NCI-H1694 (cell line): ENCODE data around the gene NBEAL2.

ENCODE experiments used
- DNase-seq: peaks from one replicate; lab custom pipeline; 2025; lab: John Stamatoyannopoulos, UW

The NBEAL2 gene

DNA sequence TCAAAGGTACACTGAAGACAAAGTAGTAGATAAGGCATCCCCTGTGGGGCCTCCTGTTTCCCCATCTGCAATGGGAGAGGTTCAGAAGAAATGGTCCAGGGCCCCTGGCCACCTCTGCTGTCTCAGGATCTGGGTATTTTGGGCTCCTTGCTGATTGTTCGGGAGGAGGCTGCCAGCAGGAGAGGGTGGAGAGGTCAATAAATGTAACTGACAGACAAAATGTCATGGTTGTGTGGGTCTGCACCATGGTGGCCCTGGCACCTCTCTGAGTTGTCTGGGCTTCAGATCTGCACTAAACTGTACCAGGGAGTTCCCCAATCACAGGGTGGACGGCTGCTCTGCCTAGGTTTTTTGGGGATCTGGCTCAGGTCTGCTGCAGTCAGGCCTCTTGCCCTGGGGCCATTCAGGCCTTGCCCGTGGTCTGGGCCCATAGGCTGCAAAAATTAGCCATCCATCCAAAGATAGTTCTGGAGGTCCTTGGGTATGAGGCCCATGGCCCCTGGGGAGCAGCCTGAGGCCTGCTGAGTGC is 7.4 kb downstream of the NBEAL2 start:
- DNase-seq, result no peak

DNA sequence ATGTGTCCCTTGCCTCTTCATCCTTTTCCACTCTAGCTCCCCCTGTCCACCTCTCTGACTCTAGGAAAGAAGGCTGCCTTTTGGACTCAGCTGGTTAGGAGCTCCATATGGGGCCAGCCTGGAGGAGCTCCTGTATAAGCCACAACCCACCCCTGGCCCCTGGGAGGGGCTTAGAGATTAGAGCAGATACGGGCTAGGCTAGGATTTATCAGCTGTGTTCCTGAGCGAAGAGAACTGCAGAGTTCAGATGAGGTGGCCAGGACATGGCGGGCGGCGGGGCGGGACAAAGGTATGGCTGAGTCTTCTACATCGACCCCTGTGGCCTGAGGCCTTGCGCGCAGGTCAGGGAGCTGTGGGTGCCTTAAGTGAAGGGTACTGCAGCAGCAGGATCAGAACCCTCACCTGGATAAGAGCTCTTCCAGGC is 7.9 kb downstream of the NBEAL2 start:
- DNase-seq, result no peak

DNA sequence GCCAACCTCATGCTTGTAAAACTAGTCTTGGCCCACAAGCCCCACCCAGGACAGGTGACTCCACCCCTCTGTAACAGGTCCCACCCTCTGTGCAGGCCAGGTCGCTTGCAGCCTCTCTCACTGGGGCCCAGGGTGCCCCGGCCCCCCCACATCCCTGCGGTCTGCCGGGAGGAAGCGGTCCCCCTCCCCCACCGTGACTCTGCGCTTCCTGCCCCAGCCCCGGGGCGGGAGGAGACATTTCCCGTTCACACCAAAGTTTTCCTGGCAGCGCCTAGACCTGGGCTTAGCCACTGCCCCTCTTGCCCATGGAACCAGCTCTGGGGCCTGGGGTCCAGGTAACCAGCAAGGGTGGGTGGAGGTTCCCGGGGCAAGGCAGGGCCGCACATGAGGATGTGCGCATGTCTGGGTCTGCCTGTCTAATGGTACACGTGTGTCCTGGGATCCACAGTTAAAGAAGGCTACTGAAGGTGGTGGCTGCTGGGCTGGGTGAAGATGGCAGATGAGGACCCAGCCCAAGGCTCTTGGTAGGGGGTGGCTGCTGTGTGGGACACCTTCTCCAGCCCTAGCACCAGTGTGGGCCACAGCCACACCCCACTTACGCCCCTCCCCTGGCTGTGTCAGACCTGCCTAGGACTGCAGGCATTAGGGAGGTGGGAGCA is 8.4 kb downstream of the NBEAL2 start:
- no peak for DNase-seq

DNA sequence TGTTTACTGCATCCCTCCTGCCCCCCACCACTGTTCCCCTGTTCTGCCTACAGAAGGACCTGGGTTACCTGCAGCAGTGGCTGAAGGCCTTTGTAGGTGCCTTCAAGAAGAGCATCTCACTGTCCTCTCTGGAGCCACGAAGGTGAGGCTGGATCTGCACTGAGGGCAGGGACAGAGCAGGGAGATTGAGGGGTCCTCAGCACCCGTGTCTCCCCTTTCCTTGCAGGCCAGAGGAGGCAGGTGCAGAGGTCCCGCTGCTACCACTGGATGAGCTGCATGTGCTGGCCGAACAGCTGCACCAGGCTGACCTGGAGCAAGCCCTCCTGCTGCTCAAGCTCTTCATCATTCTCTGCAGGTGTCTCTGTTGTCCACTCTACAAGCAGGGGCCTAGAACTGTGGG is 9.2 kb downstream of the NBEAL2 start:
- no peak for DNase-seq

DNA sequence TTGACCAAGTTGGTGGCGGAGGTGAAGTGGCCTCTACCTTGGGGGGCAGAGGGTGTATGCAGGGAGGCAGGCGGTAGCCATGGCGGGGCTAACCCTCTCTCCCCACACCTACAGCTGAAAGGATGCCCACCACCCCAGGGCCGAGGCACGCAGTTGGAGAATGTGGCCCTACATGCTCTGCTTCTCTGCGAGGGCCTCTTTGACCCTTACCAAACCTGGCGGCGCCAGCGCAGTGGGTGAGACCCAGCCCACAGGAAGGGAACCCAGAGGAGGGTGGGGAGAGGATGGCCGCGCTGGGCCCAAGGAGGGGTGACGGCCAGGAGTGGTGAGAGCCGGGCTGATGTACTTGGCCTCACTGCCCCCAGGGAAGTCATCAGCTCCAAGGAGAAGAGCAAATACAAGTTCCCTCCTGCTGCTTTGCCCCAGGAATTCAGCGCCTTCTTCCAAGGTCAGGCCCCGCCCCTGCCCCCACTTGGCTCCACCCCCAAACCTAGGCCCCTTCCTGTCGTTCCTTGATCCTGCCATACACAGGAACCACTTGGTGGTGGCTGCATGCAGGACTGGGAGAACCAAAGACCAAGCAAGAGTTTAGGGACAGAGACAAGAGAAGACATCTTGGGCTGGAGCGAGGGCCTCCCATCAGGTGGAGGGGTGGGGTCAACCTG is 9.8 kb downstream of the NBEAL2 start:
- DNase-seq, result no peak

DNA sequence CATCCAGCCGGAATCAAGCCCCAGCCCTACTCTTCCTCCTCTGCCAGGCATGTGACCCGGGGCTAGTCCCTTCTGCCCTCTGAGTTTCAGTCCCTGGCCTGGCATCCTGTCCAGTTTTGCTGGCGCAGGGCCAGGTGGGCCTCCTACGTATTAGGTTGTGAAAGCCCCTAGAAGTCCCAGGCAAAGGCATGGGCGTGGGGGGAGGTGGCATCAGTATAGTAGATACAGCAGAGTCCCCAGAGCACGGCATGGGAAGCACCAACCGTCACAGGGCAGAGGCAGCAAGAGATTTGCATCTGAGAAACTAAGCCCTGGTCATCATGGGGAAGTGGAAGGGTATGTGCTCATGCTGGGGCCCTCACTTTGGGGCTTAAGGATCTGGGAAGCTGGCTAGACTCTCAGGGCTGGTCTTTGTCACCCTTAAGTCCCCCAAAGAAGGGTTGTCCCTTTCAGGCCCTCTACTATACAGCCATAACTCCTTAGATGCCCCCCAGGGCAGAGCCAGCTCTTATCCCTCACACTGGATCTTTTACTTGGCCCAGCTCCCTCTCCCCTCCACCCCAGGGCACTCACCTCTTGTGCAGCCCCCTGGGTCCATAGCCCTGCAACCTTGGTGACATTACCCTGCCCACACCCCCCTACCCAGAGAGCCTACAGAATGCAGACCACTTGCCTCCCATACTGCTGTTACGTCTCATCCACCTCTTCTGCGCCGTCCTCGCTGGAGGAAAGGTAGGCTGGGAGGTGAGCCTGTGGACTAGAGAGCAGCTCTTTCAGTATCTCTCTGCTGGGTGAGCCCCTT is 11.3 kb downstream of the NBEAL2 start:
- no peak for DNase-seq

DNA sequence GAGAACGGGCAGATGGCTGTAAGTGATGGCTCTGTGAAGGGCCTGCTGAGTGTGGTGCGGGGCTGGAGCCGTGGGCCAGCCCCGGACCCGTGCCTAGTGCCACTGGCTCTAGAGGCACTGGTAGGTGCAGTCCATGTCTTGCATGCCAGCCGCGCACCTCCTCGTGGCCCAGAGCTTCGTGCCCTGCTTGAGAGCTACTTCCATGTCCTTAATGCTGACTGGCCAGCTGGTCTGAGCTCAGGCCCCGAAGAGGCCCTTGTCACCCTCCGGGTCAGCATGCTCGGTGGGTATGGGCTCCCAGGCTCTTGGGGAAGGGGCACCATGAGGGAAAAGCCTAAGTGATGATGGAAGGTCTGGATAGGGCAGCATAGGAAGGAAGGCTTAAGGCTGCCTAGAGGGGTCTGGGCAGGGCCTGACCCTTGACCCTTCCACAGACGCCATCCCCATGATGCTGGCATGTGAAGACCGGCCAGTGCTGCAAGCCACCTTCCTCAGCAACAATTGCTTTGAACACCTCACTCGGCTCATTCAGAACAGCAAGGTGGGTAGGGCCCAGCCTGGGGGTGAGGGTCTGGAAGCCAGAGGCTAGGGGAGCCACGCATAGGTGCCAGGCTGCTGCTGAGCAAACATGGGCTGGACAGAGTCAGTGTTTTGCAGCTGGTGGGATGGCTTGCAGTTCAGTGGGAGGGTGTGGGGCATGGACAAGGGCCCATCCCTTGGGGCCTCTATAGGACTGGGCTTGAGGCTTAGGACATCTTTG is 12.1 kb downstream of the NBEAL2 start:
- DNase-seq, result no peak

DNA sequence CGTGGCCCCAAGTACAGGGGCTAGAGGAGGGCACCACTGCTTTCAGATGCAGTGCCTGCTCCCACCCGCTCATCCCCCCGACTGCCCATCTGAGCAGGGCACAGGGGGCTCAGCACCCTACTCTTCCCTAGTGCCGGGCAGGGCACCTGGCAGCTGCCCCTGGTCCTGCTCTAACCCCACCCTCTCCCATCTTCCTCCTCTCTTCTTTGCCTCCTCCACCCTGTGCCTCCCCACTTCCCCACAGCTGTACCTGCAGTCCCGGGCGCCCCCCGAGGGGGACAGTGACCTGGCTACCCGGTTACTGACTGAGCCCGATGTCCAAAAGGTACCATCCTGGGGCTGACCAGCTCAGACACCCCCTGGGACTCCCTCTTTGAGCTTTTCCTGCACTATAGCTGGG is 12.8 kb downstream of the NBEAL2 start:
- DNase-seq, result no peak

DNA sequence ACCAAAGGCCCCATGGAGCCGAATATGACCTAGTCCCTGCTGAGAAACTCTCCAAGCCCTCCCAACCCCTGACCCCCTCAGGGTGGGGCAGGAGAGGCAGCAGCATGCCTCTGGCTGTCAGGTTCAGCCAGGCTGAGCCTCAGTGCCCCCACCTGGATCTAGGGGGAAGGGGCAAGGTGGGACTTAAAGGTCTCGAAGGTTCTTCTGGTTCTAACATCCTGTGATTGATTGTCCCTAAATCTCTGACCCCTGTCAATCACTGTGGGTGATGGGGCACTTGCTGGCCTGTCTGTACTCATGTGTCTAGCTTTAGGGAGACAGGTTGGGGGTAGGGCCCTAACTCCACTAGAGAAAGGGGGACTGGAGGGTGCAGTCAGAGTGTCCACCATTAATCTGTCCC is 13.8 kb downstream of the NBEAL2 start:
- DNase-seq, result no peak

DNA sequence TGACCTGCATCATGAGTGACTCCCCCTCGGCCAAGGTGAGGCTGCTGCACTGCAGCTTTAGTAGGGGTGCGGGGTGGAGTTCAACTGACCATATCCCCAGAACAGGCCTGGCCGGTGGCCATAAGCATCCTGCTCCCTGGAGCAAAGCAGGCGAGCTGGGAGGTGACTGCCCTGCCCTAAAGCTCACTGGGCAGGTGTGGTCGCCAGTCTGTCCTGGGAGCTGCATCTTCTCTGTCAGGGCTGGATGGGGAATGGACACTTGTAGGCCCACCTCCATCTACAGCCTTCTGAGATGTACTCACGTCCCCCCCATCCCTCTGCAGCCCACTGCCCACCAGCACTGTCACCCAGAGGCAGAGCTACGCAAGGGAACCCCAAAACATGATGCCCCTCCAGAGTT is 14.5 kb downstream of the NBEAL2 start:
- no peak for DNase-seq

DNA sequence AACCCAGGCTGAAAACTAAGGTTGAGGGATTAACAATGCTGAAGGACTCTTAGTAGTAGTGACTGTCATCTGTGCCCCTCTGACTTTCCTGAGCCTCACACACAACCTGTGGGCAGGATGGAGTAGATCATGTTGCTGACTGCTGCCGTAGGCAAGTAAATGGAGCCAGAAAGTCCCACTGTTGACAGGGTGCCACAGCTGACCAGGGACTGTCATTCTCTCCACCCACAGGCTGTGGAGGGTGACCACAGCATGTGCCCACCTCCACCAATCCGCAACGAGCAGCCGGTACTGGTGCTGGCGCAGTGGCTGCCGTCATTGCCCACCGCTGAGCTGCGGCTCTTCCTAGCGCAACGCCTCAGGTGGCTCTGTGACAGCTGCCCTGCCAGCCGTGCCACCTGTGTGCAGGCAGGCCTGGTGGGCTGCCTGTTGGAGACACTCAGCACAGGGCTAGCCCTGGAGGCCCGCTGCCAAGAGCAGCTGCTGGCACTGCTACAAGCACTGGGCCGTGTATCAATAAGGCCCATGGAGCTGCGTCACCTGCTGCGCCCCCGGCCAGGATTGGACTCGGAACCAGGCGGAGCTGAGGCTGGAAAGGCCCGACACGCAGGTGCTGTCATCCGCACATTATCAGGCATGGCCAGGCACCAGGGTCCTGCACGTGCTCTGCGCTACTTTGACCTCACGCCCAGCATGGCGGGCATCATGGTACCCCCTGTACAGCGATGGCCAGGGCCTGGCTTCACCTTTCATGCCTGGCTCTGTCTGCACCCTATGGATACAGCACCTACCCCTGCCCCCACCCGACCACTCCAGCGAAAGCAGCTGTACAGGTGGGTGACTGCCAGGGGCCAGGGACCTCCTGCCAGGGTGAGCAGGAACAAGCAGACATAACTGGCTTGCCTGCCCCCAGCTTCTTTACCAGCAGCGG is 15.6 kb downstream of the NBEAL2 start:
- DNase-seq, result no peak

DNA sequence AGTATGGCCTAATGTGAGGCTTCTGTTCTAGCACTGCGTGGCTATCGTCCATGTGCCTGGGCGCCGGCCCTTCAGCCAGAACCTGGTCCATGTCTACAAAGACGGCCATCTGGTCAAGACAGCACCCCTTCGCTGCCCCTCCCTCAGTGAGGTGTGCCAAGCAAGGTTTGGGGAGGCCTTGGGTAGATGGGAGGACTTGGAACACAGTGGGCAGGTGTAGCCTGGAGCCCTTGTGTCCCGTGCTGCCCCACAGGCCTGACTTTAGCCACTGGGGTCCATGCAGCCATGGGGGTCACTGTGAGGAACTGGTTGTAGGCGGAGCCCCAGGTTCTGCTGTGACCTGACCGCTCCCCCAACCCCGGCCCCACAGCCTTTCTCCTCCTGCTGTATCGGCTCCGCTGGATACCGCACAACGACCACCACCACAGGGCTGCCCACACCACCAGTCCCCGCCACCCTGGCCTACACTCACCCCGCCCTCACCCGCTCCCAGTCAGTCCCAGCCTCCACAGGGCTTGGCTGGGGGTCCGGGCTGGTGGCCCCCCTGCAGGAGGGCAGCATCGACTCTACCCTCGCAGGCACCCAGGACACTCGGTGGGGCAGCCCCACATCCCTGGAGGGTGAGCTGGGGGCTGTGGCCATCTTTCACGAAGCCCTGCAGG is 16.6 kb downstream of the NBEAL2 start:
- DNase-seq, result no peak

DNA sequence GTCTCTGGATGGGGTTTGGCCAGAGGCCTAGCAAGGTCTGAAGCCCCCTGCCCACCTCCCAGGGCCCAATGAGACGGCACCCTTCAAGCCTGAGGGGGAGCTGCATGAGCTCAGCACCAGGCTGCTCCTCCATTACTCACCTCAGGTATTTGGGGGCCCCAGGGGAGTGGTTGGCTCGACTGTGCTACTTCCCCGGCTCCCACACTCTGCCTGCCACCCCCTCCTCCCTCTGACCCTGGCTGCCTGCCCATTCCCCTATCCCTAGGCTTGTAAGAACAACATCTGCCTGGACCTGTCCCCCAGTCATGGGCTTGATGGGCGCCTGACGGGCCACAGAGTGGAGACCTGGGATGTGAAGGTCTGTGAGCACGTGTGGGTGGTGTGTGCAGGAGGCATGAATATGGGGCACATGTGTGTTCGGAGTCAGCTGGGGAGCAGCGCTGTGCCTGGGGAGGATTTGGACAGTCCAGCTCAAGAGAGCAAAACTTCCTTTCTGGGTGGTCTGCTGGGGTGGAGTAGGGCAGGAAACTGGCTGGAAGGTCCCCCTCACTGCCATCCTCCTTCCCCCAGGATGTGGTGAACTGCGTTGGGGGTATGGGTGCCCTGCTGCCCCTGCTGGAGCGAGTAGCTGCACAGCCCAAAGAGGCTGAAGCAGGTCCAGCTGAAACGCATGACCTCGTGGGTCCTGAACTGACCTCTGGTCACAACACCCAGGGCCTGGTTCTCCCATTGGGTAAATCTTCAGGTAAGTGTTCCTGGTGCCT is 17.4 kb downstream of the NBEAL2 start:
- no peak for DNase-seq

DNA sequence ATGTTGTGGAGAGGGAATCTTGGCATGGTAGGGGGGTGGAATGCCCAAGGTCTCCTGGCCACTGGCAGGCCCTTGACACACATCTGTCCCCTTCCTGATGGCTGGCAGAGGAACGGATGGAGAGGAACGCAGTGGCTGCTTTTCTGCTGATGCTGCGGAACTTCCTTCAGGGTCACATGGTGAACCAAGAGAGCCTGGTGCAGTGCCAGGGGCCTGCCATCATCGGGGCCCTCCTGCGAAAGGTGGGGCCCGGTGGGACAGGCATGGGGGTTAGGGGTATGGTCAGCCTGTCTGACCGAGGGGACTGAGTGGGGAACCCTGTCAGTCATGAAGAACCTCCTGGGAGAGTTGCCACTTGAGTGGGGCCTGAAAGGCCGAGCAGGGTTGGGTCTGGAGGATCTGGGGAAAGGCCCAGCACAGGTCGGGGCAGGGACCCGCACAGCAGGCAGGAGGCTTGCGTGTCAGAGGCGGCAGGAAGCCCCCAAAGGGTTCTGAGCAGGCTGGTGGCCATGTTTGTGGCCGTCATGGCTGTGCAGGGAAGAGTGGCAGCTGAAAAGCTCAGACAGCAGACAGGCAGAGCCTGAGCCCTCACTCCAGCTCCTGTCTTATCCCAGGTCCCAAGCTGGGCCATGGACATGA is 18.1 kb downstream of the NBEAL2 start:
- no peak for DNase-seq

DNA sequence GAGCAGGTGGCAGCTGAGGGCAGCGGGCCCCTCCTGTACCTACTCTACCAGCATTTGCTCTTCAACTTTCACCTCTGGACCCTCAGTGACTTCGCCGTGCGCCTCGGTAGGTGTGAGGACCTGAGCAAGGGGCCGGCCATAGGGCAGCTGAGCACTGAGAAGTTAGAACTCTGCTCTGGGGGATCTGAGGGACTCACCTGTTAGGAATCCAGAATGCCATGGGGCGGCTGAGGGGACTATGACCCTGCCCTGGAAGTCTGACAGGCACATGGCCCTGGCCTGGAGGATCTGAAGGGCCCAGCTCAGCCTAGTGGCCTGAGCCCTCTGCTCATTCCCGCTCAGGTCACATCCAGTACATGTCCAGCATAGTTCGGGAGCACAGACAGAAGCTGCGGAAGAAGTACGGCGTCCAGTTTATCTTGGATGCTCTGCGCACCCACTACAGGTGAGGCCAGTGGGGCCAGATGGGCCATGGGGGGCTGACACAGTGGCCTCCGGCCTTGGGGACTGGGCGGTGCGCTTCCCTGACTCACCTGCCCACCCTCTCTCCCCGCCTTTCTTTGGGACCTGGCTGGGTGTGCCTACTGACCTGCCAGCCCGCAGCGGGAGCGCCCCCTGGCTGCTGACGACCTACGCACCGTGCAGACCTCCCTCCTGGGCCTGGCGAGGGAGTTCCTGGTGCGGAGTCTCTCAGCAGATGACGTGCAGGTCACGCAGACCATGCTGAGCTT is 18.8 kb downstream of the NBEAL2 start:
- no peak for DNase-seq

DNA sequence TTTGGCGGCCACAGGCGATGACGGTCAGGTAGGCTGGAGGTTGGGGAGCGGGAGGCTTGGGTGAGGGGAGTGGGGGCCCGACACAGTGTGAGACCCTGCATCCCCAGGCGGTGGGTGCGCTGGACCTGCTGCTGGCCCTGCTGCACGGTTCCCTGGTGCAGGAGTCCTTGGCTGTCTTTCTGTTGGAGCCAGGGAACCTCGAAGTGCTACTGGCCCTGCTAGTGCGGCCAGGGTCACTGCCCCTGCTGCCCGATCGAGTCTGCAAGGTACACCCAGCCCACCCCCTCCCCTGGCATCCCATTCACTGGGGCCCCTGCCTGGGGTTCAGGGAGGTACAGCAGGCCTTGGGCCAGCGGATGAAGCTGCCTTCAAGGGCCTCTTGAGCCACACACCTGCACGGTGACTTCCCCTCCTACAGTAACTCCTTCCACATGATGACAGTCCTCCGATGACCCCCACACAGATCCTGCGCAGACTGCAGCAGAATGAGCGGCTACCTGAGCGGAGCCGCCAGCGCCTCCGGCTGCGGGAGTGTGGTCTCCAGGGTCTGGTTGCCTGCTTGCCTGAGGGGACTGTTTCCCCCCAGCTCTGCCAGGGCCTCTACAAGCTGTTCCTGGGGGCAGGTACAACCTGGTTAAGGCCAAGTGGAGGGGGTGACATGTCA is 19.5 kb downstream of the NBEAL2 start:
- no peak for DNase-seq

DNA sequence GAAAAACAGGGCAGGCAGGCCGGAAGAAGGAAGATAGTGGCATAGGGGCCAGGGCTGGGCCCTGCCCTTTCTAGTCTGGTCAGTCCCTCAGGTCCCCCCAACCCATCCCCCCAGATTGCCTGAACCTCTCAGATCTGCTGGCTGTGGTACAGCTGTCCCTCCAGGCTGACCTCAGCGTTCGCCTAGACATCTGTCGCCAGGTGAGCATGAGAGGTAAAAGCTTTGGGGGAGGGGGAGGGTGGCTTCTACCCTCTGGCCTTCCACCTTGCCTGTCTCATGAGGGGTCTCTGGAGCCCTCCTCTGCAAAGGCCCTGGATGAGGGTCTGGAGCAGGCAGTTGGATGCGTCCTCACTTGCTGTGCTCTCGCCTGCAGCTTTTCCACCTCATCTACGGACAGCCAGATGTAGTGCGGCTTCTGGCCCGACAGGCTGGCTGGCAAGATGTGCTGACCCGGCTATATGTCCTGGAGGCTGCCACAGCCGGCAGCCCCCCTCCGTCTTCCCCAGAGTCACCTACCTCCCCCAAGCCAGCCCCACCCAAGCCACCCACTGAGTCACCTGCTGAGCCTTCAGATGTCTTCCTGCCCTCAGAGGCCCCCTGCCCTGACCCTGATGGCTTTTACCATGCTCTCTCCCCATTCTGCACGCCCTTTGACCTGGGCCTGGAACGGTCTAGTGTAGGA is 20.2 kb downstream of the NBEAL2 start:
- DNase-seq, result no peak
